Activated naive CD4-positive, alpha-beta T cell treated with anti-CD3 and anti-CD28 coated beads, Interleukin-2, amount 50 U/mL, for 72 hours (primary cell): Measurements from ENCODE around the gene SMARCC1. TPM values are rescaled to one million over a fixed set of nuclear protein-coding genes. Genes with fewer than 3 reads are reported as not detected.

Source experiments
- ATAC-seq, 2 donors: fragments of 150-1000 bp; cut with Tn5 transposase; 2 replicates each; pipeline ENCODE4 v1.10.0; 2021; ENCODE audit warnings: mild to moderate bottlenecking in 2 of 2, moderate library complexity in 2 of 2
- DNase-seq, 2 donors: peaks; one replicate each; pipeline ENCODE4 v3.0.0; 2021 to 2022; ENCODE audit warnings: low spot score in 2 of 2
- H3K27ac Mint-ChIP-seq, 2 donors: one replicate each; pipeline ENCODE4 v1.8.0; 2022; ENCODE audit warnings: mild to moderate bottlenecking in 2 of 2, mixed read lengths in 2 of 2
- H3K36me3 Mint-ChIP-seq, 2 donors: one replicate each; pipeline ENCODE4 v1.8.0; 2022; ENCODE audit warnings: mixed read lengths in 2 of 2
- H3K9me3 Mint-ChIP-seq, 2 donors: one replicate each; pipeline ENCODE4 v1.8.0; 2022; ENCODE audit warnings: mixed read lengths in 2 of 2
- total RNA-seq, 2 donors: library from RNA; stranded (reverse); gene quantifications; one replicate each; pipeline ENCODE4 v1.2.3, GENCODE V29; 2022

Gene SMARCC1
- total RNA-seq, 2 donors from 2014 or later: 98.9 to 138 TPM

DNA sequence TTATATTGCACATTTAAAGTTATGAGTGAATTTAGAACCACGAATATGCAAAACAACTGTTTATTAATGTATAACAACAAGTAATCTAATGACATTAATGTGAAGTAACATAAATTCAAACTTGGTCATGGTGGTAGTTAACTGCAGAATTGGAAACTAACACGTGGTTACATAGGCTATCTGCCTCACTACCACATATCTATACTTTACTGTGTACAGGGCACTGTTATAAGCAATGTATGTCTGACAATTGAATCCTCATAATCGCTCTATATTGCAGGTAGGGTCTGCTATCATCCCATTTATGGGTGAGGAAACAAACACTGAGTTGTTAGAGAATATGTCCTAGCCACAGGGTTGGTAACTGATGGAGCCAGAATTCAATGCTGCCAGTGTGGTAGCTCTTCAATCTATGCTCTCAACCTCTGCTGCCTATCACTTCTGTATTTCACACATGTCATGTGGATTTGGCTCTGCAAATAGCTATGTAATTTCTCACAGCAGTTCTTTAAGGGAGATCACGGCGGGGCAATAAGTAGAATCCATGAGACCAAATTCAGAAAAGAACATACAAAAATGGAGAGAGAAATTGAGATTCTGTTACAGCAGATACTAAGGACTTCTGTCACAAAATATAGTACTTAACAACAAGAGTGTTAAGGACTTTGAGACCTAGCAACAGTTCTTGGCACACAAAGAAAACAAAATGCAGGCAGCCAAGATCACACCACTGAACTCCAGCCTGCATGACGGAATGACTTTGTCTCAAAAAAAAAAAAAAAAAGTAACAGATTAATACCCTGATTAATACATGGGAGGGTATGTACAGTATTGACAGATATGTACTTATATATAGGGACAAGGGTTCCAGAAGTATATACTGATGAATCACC lies 103.0 kb downstream of the SMARCC1 start:
- no peak for DNase-seq
- ATAC-seq: peak; percentile 48 to 56
- H3K9me3 Mint-ChIP-seq: no peaks in the 10 kb centered on the region
- peak overlapping the region in 1 of 2 donors; percentile 3 for H3K27ac Mint-ChIP-seq
- H3K36me3 Mint-ChIP-seq: peaks cover 17 to 29% of the 10 kb centered on the region in 2 donors

DNA sequence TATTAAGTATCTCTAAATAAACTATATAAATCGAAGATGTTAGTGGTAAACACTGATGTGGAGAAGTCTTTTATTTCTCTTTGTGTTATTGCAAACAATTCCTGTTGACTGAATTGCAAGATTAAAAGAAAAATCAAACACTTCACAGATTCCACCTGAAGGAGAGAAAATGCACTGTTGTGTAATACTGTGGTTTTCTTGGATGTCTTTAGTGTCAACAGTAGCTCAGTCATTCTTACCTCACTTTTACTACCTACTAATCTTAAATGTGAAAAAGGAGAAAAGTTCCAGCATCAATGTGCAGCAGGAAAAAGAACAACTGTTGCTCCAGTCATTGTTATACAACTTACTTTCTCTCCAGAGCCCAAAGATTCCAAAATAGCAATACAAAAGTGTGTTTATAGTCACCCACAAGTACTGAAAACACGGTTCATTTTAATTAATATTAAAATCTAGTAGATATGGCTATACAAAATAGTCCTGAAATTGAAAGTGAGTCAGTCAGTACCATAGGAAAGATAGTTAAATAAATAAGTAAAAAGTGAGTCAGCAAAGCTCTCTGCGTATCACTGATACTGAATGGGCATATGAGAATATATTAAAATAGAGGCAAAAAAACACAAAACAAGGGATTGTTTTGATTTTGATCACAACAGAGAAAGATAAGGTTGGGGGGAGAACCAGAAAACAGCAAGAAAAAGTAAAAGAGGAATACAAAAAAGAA lies 112.5 kb downstream of the SMARCC1 start:
- H3K9me3 Mint-ChIP-seq: no peaks in the 10 kb centered on the region
- DNase-seq (no peak), ATAC-seq (peak in 1 of 2 donors; percentile 40)
- peaks cover 0 to 6% of the 10 kb centered on the region in 2 donors for H3K36me3 Mint-ChIP-seq
- H3K27ac Mint-ChIP-seq: peak overlapping the region in 1 of 2 donors; percentile 7

DNA sequence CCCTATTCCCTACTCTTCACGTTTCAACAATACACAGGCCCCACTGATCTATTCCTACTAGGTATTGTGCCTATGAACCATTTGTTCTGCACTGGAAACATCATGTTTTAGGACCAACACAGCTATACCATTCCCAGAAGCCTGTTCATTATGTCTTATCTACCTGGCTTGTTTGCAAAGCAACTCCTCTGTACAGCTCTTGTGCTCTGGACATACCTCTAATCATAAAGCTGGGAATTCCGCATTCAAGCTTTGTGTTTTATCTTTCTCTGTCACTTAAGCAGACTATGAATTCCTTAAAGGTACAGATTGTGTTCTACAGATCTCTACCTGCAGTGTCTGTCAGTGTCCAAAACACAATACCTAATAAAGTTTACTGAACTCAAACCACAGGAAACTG lies 115.6 kb downstream of the SMARCC1 start:
- ATAC-seq (no peak), DNase-seq (no peak)
- peaks cover 0 to 2% of the 10 kb centered on the region in 2 donors for H3K36me3 Mint-ChIP-seq
- H3K9me3 Mint-ChIP-seq: no peaks in the 10 kb centered on the region
- no peak overlapping the region for H3K27ac Mint-ChIP-seq

DNA sequence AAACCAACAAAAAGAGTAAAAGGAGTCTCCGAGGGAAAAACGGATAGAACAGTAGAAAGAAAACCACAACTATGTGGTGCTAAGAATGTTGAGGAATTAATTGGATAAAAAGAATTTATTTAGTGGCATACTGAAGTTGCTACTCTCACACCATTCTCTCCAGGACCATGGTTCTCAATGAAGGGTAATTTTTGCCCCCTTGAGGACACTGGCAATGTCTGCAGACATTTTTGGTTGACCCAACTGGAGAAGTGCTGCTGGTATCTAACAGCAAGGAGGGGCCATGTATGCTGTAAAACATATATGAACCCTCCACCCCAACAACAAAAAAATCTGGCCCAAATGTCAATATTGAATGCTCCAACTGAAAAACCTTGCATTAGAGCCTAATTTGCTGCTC lies 117.2 kb downstream of the SMARCC1 start:
- no peak for DNase-seq
- H3K9me3 Mint-ChIP-seq: no peaks in the 10 kb centered on the region
- peaks cover 2 to 18% of the 10 kb centered on the region in 2 donors for H3K36me3 Mint-ChIP-seq
- no peak overlapping the region for H3K27ac Mint-ChIP-seq
- peak in 1 of 2 donors; percentile 32 for ATAC-seq

DNA sequence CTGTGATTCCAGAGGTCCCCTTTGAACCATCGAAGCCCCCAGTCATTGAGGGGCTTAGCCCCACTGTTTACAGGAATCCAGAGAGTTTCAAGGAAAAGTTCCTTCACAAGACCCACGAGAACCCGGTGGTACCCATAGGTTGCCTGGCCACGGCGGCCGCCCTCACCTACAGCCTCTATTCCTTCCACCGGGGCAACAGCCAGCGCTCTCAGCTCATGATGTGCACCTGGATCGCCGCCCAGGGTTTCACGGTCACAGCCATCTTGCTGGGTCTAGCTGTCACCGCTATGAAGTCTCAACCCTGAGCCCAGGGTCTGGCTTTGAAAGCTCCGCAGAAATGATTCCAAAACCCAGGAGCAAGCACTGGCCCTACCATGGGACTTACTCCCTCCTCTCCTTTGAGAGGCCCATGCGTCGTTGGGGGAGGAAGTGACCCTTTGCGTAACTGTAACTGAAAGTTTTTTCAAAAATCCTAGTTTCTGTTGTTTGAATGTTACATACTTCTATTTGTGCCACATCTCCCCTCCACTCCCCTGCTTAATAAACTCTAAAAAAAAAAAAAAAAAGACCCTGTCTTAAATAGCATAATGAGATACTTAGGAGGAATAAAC lies 118.0 kb downstream of the SMARCC1 start:
- no peaks in the 10 kb centered on the region for H3K9me3 Mint-ChIP-seq
- H3K36me3 Mint-ChIP-seq: peaks cover 7 to 26% of the 10 kb centered on the region in 2 donors
- ATAC-seq (no peak), DNase-seq (no peak)
- peak overlapping the region in 1 of 2 donors; percentile 85 for H3K27ac Mint-ChIP-seq

DNA sequence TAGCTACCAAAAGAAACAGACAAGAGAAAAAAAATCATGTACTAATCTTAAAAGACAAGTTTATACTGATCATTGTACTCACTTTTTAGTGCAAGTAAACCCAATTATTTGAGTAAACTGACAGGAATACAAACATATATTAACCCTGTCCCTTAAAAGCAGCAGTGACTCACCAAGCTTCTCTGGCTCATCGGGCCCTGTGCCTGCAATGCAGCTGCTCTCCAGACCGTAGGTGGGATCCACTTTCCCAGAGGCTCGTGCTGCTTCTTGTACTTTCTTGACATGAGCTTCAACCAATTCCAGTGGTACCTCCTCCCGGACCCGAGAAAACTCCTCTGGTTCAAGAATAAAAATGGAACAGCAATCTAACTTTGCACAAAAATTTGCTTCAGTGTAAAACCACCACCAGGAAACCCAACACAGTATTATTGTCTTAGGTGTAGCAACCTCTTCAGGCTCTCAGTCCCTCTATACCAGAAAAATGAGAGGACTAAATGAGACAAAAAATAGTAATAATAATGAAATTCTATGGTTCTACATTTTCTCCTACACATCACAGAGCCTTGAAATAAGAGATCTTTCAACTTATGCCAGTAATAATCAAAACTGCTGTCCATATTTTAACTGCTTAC lies 120.5 kb downstream of the SMARCC1 start:
- DNase-seq (no peak), ATAC-seq (no peak)
- H3K36me3 Mint-ChIP-seq: peaks cover 28 to 50% of the 10 kb centered on the region in 2 donors
- no peak overlapping the region for H3K27ac Mint-ChIP-seq
- H3K9me3 Mint-ChIP-seq: no peaks in the 10 kb centered on the region

DNA sequence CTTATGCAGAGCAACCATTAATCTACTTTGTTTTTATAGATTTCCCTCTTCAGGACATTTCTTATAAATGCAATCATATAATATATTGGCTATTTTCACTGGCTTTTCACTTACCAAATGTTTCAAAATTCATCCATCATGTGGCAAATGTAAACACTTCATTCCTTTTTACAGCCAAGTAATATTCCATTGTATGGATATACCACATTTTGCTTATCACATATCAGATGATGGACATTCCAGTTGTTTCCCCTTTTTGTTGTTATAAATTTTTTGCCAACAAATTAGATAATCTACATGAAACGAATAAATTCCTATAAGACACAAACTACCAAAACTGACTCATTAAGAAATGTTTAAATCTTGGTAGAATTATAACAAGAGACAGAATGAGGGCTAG lies 123.2 kb downstream of the SMARCC1 start:
- Mint-ChIP-seq H3K36me3 (peaks cover 28 to 52% of the 10 kb centered on the region in 2 donors), H3K9me3 (no peaks in the 10 kb centered on the region)
- no peak for ATAC-seq

DNA sequence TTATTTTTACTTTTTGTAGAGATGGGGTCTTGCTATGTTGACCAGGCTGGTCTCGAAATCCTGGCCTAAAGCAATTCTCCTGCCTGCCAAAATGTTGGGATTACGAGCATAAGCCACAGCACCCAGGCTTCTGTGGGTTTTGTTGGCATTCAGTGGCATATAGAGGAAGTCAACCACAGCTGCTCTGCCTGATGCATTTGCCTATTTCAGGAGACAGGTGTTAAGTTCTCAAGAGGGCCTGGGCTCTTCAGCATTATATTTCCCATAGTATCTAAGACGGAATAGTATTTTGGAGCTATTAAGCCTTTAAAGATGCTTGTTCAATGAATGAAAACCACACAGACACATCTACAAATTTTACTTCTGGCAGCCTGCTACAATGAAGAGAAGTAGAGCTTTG lies 129.6 kb downstream of the SMARCC1 start:
- no peak for ATAC-seq
- Mint-ChIP-seq H3K36me3 (peaks cover 9 to 11% of the 10 kb centered on the region in 2 donors), H3K27ac (no peak overlapping the region), H3K9me3 (no peaks in the 10 kb centered on the region)
- DNase-seq: no peak

More for the DNA sequence above, 123.2 kb downstream of the SMARCC1 start:
- no peak overlapping the region for H3K27ac Mint-ChIP-seq
- DNase-seq: no peak

DNA sequence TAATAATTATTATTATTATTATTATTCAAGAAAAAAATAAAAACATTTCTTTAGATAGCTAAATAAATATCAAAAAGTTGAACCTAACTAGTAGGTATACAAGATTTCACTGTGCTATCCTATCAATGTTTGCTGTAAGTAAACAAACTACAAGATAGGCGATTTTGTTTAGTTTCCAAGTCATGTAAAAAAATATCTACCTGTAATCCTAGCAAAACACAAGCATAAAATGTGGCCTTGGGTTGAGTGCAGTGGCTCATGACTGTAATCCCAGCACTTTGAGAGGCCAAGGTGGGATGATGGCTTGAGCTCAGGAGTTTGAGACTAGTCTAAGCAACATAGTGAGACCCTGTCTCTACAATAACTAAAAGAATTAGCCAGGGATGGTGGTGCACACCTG lies 131.4 kb downstream of the SMARCC1 start:
- no peaks in the 10 kb centered on the region for H3K36me3 Mint-ChIP-seq
- no peak for DNase-seq
- H3K27ac Mint-ChIP-seq: no peak overlapping the region
- no peak for ATAC-seq
- no peaks in the 10 kb centered on the region for H3K9me3 Mint-ChIP-seq

DNA sequence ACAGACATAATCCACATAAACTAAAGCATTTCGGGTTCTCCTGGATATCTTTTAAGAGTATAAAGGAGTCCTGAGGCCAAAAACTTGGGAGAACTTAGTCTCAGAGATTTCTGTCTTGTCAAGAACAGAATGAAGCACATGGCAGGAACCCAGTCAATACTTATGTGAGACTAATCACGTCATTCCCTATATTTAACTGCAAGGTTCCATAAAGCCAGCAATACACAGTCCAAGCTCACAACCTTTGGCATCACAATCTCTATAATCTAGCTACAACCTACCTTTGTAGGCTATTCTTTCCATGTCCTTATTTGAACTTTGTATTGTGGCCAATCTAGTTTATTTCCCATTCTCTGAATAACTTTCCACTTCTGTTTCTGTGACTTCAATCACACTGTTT lies 134.1 kb downstream of the SMARCC1 start:
- ATAC-seq (no peak), DNase-seq (no peak)
- no peaks in the 10 kb centered on the region for H3K9me3 Mint-ChIP-seq
- no peaks in the 10 kb centered on the region for H3K36me3 Mint-ChIP-seq
- no peak overlapping the region for H3K27ac Mint-ChIP-seq

DNA sequence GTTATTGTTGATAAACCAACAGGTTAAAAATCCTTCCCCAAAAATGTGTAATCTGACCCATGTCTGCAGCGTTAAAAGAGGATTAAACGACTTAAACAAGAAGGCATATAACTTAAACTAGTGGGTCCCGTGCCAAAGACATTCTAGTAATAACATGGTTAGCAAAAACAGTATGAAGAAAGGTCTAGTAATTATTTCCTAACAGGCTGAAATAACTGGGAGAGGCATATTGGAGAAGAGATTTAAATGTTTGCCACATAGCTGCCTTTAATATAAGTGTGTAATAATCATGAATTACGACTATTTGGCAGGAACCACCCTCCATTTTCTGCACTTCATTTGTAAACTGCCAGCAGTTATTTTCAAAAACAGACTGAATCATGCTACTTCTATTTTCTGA lies 135.3 kb downstream of the SMARCC1 start:
- peak overlapping the region in 1 of 2 donors; percentile 19 for H3K27ac Mint-ChIP-seq
- no peaks in the 10 kb centered on the region for H3K9me3 Mint-ChIP-seq
- no peaks in the 10 kb centered on the region for H3K36me3 Mint-ChIP-seq
- DNase-seq (no peak), ATAC-seq (no peak)

DNA sequence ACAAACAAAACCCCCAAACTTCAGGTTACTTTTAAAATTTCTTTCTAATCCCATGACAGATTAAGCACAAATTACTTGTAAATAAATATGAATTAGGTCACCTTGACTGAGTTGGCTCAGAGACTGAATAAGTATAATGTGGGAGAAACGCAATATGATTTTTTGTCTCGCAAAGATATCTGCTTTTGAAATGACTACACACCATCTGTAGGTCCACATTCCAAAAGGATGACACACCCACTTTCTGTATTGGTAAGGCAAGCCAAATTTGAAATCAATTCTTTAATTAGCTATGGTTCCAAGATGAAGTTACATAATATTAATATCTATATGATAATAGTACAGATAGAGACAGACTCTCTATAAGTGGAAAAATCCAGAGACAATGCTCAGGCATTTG lies 136.1 kb downstream of the SMARCC1 start:
- H3K36me3 Mint-ChIP-seq: no peaks in the 10 kb centered on the region
- ATAC-seq (no peak), DNase-seq (no peak)
- H3K27ac Mint-ChIP-seq: no peak overlapping the region
- H3K9me3 Mint-ChIP-seq: no peaks in the 10 kb centered on the region

DNA sequence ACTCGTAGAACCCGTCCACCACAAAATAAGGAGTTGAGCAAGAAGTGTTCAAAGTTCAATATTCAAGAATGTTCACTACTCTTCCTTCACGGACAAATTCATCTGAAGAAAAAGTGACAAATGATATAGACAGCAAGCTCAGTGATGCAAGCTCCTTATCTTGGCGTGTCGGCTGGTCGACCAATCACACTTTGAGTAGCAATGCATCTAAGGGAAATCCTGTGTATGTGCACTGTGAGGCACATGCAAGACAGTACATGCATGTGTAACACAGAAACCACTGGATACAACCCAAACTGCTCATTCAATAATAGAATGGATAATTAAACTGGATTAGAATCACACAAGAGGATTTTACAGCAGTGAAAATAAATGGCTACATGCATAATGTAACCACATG lies 138.6 kb downstream of the SMARCC1 start:
- DNase-seq: no peak
- Mint-ChIP-seq H3K27ac (no peak overlapping the region), H3K36me3 (no peaks in the 10 kb centered on the region), H3K9me3 (no peaks in the 10 kb centered on the region)
- no peak for ATAC-seq

DNA sequence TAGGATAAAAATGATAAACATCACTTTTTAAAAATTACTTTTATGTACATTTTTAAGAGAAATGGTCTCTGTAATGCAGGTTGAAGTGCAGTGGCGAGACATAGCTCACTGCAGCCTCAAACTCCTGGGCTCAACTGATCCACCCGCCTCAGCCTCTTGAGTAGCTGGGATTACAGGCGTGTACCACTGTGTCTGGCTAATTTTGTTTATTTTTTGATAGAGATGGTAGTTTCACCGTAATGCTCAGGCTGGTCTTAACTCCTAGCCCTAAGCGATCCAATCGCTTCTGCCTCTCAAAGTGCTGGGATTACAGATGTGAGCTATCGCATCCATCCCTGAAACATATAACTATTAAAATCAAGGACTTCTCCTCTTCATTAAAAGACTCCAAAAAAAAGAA lies 140.0 kb downstream of the SMARCC1 start:
- no peak for DNase-seq
- H3K36me3 Mint-ChIP-seq: no peaks in the 10 kb centered on the region
- peak overlapping the region in 1 of 2 donors; percentile 51 for H3K27ac Mint-ChIP-seq
- H3K9me3 Mint-ChIP-seq: no peaks in the 10 kb centered on the region
- no peak for ATAC-seq

DNA sequence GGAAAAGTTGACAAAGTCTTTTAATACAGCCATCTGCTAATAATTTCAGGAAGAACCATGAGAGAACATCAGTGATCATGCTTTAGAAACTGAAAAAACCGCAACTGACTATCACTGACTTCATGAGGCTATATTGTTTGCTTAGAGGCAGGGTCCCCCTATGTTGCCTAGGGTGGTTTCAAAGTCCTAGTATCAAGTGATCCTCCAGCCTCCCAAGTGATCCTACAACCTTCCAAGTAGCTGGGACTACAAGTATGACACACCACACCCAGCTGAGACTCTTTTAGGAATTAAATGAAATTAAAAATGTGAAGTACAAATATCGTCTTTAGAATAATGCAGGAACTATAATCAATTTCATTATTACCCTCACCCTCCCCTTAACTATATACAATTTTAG lies 144.8 kb downstream of the SMARCC1 start:
- ATAC-seq (no peak), DNase-seq (no peak)
- H3K9me3 Mint-ChIP-seq: no peaks in the 10 kb centered on the region
- no peak overlapping the region for H3K27ac Mint-ChIP-seq
- peaks cover 0 to 7% of the 10 kb centered on the region in 2 donors for H3K36me3 Mint-ChIP-seq

DNA sequence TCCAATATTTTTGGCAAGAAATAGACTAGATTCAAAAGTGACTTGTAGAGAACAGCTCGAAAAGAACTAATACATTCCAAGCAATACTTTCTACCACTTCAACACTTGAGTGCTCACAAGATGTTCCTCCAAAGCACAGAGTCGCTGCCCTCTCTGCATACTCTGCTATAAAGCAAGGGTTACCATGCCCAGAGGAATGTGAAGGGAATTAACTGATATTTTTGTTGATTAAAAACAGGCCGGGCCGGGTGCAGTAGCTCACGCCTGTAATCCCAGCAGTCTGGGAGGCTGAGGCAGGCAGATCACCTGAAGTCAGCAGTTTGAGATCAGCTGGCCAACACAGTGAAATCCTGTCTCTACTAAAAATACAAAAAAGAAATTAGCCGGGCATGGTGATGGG lies 145.5 kb downstream of the SMARCC1 start:
- no peak for DNase-seq
- H3K36me3 Mint-ChIP-seq: peaks cover 0 to 11% of the 10 kb centered on the region in 2 donors

DNA sequence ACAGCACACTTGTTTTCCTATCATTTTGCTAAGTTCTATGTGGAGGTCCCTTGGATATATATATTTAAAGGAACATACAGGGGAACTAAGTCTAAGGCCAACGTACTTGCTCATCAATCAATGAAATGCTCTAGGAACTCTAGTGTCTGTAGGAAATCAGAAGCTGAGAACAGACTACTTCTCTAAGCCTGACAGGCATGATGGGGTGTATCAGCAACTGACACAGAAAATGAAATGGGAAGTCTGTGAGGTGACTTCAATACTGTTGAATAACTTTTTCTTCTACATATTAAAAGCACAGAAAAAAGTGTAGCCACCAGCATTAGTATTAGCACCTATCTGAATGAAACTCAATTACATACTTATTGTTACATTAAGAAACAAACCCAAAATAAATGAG lies 146.2 kb downstream of the SMARCC1 start:
- H3K36me3 Mint-ChIP-seq: peaks cover 4 to 11% of the 10 kb centered on the region in 2 donors
- no peaks in the 10 kb centered on the region for H3K9me3 Mint-ChIP-seq
- no peak for DNase-seq
- no peak for ATAC-seq
- H3K27ac Mint-ChIP-seq: peak overlapping the region in 1 of 2 donors; percentile 23

More for the DNA sequence above, 145.5 kb downstream of the SMARCC1 start:
- H3K9me3 Mint-ChIP-seq: no peaks in the 10 kb centered on the region
- H3K27ac Mint-ChIP-seq: peak overlapping the region in 1 of 2 donors; percentile 23
- ATAC-seq: no peak
